Colon (tissue), 2 donors: ENCODE measurements around the gene NOX1.

ENCODE experiments used
- FAIRE-seq: peaks from 2 replicates; lab custom pipeline; 2012; peaks lifted over from hg19 to GRCh38; lab: Jason Lieb, UNC
- donor health status: control.
- donor health status: control.

Gene NOX1

GRCh38 chrX:100874325-100874724 lies at the start of gene NOX1:
Gene NOX1 (minus strand): TSS chrX:100874359. CDS start chrX:100874139, 220 bp downstream.
- FAIRE-seq = peak; percentile 51

- no peak for FAIRE-seq
Observed at GRCh38 chrX:100915562-100915961, 41.4 kb upstream of the NOX1 start.

DNA sequence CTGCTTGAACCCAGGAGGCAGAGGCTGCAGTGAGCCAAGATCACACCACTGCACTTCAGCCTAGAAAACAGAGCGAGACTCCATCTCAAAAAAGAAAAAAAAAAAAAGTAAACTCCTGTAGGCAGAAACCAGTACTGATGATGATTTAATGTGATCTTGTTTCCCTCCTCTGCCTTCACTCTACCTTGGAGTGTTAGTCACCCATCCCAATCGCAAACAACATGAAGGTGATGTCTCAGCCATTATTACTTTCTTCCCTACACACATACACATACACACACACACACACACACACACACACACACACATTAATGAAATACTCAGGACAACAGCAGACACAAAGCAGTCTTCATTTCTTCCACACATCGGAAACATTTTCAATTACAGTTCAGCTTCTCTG lies 39.0 kb upstream of the NOX1 start:
- FAIRE-seq = no peak

GRCh38 chrX:100911731-100912130 lies 37.6 kb upstream of the NOX1 start:
- no peak for FAIRE-seq

- peak; percentile 87 for FAIRE-seq
Observed at GRCh38 chrX:100905620-100906019, 31.5 kb upstream of the NOX1 start.

DNA sequence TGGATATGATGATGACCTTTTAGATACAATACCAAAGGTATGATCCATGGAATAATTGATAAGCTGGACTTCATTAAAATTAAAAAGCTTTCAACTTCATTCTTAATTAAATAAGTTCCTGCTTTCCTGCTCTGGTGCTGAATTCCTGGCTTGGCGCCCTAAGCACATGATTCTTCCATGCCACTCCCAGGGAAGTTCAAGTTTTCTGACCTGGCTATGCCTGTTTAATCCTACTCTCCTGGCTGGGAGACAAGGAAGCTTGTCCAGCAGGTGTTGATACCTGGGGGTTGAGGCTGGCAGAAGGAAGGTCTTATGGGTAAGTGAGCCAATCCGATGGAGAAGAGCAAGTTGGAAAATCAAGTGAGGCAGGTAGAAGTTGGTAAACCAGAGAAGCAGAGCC lies 30.3 kb upstream of the NOX1 start:
- no peak for FAIRE-seq

DNA sequence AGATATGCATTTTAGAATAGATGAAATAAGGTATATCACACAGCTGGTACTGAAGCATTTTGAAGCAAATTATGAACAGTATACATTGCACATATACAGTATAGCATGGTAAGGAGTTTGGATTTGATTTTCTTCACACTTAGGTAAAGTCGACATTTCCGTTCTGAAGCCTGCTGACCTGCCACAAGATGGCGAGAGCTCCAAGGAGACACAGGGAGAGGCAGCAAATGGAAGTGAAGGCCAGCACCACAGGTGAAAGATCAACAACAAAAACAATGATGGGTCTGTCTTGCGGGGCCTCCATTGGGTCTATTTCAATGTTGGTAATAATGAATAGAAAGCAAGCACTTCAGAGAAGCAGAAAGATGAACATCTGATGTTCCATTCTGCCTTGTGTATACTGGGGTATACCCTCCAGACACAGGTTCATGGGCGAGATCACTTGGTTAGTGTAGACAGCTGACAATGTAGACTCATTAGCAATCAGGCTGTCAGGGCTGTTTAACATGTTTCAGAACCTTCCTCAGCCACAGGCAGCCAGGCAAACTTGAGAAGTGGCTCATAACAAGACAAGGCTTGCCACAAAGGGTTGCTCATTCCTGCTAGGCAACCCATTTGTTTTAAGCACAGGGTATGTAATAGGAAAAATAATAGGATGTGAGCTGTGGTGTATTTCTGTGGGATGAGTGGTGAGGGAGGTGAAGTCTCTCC lies 21.4 kb upstream of the NOX1 start:
- no peak for FAIRE-seq

DNA sequence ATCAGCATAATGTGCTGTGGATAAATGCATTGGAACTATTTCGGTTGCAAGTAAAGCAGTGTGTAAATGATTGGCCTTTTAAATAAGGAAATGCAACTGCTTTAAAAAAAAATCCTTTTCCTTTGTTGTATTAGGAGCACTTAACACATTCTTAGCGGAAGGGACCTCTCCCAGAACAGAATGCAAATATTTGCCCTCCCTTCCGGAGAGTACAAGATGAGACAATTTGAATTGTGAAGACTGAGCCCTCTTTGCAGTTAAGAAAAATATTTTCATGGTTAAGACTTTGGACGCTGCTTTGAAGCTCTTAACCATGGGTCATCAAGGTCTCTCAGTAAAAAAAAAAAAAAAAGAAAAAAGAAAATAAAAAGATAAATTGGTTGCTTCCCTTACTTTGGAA lies 9.5 kb upstream of the NOX1 start:
- no peak for FAIRE-seq

DNA sequence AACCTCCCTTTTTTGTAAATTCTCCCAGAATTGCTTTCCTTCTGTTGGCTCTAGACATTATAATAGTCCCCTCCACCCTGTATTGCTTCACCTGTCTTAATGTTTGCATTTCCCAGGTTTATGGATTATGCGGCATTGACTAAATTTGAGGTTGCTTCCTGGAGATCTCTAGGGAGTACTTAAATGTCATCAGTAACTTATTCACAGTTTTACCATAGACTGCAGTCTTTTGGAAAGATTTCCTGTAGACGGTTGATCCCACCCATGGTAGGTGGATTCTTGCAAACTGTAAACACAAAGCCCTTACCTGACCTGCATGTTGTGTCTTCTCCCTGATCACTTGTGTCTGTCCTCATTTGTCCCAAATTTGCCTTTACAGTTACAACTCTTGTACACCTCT lies 6.2 kb upstream of the NOX1 start:
- no peak for FAIRE-seq

- FAIRE-seq = no peak
Observed at GRCh38 chrX:100871594-100872560, 2.3 kb downstream of the NOX1 start.

DNA sequence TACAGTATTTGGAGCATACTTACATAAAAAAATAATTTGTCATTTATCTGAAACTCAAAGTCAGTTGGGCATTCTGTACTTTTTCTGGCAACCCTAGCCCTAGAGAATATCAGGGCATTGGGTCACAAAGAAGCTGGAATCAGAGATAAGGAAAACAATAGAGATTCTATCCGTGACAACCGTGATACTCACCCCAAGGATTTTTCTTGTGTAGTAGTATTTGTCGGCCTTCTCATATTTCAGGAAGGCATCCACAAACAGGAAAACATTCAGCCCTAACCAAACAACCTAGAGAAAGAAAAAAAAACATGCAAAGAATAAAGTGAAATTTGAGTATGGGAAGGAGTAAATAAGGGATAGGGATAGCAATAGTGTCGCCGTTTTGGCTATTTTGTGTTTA lies 3.6 kb downstream of the NOX1 start:
- FAIRE-seq = no peak

DNA sequence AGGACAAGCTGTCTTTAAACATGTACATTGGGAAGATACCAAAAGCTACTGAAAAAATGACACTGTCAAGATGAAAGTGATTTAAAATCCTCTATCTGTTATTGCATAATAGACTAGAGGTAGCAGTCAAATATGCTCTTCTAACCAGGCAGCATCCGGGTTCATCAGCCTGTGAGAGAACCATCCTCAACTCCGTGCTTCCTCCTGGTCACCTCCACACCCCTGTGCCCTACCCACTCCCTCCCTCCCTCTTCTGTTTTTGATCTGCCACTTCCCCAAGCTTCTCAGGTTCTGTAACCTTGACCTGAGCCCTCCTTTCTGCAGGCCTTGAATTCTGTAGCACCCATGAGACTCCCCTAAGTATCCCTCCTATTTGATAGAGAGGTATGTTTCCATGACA lies 5.9 kb downstream of the NOX1 start:
- FAIRE-seq = no peak

- FAIRE-seq = no peak
Observed at GRCh38 chrX:100864657-100865391, 9.3 kb downstream of the NOX1 start.

GRCh38 chrX:100863326-100863864 lies 10.8 kb downstream of the NOX1 start:
- FAIRE-seq = no peak

GRCh38 chrX:100852810-100853209 lies 21.3 kb downstream of the NOX1 start:
- FAIRE-seq = no peak

DNA sequence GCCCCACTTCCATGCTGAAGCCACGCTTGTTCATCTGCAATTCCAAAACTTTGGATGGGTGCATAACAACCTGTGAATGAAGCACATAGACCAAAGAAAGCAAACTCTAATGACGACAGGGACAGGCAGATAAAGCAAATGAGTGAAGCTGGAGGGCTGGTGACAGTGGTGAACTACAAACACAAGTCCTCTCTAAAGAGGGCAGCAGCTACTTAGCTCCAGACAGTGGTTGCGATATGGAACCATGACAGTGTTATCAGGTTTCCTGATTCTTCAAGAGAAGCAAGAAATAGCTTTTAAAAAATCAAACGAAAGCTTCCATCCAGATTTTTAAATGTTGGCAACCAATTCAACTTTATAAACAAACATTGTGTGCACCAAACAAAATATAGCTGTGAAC lies 23.8 kb downstream of the NOX1 start:
- FAIRE-seq = no peak

GRCh38 chrX:100831219-100831946 lies 42.8 kb downstream of the NOX1 start:
- no peak for FAIRE-seq

GRCh38 chrX:100830547-100830946 lies 43.6 kb downstream of the NOX1 start:
- no peak for FAIRE-seq

DNA sequence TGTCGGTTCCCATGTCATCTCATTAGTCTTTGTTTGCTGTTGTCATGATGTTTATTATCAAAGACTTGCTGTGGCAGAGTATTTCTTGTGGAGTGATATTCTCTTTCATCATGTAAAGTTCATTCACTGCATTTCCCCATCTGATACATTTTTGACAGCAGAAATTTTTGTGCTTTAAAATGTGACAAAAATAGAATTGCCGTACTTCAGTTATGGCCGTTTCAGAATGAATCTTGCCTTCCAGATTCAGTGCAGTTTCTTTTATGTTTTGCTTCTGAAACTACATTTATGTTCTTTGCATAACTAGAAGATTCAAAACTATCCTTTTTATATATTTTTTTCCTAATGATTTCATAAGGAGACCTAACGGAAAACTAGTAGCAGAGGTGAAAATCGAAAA lies 44.0 kb downstream of the NOX1 start:
- no peak for FAIRE-seq

GRCh38 chrX:100829730-100830129 lies 44.4 kb downstream of the NOX1 start:
- FAIRE-seq = peak; percentile 38

GRCh38 chrX:100819837-100820666 lies 54.1 kb downstream of the NOX1 start, which contains the start of gene CSTF2:
Gene CSTF2 (plus strand): TSS chrX:100820391. CDS start chrX:100820417, 26 bp downstream.
- FAIRE-seq = no peak
